ENCODE results near the gene CLPX.
"Not testable (repeated sequence)": the region's sequence is repeated elsewhere in the genome, so short reads cannot be mapped to it uniquely, and the experiment has no call there.

CLPX gene

DNA sequence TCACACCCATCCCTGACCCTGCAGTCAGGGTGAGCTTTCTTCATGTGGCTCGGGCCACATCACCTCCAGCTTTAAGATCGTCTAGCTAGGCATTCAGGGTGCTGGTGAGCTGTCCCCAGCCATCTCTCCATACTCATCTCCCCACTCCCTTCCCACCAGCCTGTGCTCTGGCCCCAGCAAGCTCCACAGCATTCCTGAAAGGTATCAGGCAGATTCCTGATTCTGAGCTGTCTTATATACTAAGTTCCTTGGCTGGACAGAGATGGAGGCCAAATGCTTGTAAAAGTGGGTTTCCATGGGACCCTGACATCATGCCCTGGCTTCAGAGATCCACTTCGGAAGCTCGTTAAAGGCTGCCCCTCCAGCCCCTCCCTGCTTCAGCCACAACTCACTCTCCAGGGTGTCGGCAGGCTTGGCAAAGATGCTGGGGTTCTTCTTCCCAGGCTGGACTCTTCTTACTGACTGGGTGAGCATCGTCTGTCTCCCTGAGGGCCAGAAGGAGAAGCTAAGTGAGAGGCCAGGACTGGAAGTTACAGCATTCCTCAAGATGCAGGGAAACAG lies 22.2 kb upstream of the CLPX start:
- in situ Hi-C loops (cut with MboI; ENCODE audit: low sequenced_read_pairs), result no loop called here

DNA sequence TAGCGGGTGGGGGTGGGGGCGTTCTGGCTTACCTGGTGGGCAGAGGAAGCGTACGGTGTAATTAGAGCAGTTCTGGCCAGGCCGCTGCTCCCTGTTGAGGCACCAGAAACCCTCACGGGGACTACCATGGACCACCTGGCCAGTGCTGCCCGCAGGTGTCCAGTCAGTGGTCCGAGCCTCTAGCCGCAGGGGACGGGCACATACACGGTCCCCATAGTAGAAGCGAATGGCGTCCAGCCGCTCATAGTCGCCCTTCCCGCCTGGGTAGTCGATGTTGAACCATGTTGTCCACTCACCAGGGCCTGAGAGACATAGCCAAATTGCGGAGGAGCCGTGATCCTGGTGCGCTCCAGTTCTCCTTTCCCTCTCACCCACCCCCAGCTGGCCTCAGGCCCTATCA lies 21.6 kb upstream of the CLPX start:
- in situ Hi-C loops (cut with MboI; ENCODE audit: low sequenced_read_pairs), result no loop called here

DNA sequence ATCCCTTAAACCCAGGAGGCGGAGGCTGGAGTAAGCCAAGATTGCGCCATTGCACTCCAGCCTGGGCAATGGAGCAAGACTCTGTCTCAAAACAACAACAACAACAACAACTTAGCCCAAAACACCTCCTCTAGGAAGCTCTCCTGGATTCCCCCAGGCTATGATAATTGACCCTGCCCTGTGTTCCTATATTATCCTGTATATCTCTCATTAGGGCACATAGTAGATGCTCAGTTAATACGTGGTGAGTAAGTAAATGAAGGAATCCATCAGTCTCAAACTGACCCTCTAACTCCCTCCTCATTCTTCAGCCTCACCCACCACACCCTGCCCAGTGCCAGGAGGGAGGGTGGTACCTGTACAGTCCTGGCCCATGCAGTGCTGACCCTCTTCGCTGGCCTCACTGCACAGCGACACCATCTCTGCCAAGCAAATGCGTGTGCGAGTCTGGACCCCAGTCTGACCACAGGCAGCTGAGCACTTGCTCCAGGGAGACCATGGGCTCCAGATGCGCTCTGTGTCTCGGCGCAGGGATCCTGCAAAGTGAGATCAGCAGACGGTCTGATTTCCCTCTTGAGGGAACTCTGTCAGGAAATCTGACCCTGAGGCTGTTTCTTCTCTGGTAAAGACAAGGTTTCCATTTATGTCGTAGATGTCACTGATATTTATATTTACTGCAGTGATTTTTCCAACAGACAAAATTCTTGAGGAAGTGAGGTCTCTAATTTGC lies 20.0 kb upstream of the CLPX start:
- in situ Hi-C loops (cut with MboI; ENCODE audit: low sequenced_read_pairs), result no loop called here

DNA sequence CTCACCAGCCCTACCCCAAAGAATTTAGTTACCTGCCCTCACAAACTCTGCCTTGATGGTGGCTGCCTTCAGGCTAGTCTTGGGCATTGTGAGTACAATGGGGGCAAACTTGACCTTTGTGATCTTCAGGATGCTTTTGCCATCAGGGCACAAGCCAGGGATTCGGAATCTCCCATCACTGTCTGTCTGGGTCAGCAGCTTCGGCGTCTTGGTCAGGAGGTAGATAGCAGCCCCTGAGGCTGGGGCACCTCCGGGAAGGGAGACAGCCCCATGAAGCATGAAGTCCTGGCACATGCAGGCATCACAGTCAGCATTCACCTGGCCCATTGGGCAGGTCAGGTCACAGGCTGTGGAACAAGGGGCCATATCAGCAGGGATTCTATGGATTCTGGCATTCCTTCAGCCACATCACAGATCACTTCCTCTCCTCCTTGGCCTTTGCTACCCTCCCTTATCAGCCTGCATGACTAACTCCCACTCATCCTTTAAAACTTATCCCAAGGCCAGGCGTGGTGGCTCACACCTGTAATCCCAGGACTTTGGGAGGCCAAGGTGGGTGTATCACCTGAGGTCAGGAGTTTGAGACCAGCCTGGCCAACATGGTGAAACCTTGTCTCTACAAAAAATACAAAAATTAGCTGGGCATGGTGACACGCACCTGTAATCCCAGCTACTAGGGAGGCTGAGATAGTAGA lies 19.2 kb upstream of the CLPX start:
- in situ Hi-C loops (cut with MboI; ENCODE audit: low sequenced_read_pairs), result no loop called here

DNA sequence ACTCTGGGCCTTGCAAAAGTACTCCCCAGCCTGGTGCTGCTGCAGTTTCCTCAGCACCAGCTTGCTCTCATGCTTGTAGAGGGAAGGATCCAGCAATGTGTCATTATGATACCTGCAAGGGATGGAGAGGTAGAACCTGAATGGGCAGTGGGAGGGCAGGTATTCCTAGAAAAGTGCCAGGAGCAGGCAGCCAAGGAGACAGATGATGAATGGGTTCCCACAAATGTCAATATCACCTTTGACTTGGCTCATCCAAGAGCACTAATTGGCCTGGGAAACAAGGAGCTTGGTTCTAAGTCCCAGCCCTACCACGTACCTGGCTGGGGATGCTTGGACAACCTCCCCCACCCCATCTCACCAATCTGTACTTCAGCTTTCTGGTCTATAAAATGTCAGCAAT lies 16.8 kb upstream of the CLPX start:
- in situ Hi-C loops (cut with MboI; ENCODE audit: low sequenced_read_pairs), result no loop called here

DNA sequence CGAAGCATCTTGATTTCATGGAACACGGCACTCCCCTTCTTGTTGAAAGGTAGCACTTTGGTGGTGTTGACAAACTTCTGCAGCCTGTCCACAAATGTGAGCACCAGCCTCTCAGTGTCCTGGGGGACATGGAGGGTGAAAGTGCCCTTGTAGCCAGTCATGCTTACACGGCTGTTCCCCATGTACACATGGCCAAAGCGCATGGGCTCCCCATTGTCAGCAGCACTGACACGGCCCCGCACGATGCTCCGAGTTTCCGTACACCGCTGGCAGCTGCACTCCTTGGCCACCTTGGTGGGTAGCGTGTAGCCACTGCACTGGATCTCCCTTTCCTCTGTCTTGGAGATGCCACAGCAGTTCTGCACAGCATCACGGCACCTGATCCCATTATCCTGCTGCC lies 13.4 kb upstream of the CLPX start:
- in situ Hi-C loops (cut with MboI; ENCODE audit: low sequenced_read_pairs), result no loop called here

DNA sequence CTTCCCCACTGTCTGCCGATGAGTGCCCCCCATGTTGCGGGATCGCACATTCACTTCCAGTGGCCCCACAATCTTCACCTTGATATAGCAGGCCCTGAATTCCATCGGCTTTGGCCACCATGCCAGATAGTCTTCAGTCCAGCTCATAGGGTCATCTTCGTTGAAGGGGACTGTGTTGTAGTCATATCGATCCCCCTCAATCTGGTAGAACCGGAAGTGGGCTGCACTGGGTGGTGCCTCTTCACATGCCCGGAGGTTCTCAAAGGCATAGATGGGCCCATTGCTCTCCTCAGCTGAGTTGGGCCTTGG lies 12.1 kb upstream of the CLPX start:
- in situ Hi-C loops (cut with MboI; ENCODE audit: low sequenced_read_pairs), result no loop called here

DNA sequence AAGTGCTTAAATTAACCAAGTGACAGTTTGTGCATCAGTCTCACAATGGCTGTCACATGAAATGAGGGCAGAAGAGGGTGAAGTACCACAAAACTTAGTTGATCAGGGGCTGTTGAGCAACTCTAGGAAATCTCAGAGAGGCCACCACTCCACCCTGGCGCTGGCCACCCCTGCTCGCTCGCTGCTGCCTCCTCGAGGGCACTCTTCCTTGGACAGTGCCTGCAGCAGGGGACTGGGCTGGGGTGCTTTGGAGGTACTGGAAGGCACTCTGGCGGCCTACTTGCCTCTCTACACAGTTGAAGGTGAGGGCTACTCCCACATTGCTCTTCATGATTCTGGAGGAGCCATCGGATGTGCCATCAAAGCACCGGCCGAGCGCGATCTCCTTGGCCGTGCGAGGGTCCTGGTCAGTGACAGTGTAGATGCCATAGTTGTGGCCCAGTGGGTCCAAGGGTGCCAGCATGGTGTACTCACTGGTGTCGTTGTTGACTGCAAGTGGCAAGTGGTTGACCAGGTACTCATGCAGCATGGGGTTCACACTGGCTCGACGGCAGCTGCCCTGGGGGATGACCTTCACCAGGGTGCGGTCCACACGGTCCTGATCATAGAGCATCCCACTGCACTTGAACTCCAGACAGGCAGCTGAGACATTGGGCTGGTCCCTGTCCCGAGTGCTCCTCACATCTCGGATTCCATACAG lies 11.6 kb upstream of the CLPX start:
- in situ Hi-C loops (cut with MboI; ENCODE audit: low sequenced_read_pairs), result no loop called here

DNA sequence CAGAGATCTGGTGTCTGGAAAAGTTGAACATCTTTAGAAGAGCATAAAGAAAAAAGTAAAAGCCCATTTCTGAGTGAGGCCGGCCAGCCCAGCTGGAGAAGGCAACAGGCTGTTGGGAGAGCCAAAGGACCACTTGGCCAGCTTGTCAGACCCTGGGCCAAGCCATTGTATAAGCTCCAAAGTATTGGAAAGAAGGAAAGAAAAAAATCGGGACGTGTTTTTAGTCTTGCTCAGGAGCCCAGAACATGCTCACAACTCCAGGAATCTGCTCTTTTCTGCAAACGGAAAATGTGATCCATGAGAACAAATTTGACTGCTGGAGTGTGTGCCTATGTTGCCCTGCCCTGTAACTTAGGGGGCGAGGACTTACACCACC lies 10.4 kb upstream of the CLPX start:
- in situ Hi-C loops (cut with MboI; ENCODE audit: low sequenced_read_pairs), result no loop called here

DNA sequence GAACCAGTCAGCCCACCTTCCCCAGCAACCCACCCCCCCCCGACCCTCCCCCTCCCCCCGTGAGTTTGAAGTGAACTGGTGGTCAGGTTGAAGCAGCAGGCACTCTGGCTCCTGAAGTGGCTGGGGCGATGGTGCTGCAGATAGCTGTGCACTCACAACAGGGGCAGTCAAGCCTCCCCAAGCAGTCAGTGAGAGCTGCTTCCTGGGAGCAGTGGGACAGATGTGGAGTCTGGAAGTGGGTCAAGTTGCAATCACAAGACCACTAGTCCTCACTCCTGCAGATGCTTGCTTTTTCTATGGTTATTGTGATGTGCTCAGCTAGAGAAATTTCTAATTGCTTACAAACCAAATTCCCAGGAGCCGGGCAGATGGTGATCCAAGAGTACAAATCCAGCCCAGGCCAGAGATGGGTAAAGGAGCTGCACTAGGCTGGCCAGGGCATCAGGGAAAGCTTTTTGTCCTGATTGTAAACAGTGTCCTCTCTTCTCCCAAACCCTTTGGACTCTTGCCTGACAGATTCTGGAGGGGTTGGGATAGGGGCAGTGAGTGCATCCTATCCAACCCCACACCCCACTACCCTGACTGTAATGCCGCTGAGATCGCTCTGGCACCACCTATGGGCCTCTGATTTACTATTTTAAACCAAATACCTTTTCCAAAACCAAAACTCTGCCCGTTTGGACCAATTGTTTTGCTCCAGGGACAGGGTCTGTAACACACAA lies 9.8 kb upstream of the CLPX start:
- in situ Hi-C loops (cut with MboI; ENCODE audit: low sequenced_read_pairs), result no loop called here

DNA sequence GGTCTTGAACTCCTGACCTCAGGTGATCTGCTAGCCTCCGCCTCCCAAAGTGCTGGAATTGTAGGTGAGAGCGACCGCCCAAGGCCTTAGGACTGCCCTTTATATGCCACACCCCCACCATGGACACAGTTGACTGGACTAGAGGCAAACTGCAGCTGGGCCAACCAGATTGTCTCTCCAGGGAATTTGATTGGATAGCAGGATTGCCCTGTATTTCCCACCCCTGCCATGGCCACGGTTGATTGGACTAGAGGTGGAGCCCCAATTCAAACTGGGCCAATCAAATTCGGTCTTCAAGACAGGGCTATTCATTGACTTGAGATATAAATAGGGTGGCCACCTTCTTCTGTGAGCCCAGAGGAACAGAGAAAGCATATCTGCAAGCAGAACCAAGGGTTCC lies 6.9 kb upstream of the CLPX start:
- in situ Hi-C loops (cut with MboI; ENCODE audit: low sequenced_read_pairs), result no loop called here

DNA sequence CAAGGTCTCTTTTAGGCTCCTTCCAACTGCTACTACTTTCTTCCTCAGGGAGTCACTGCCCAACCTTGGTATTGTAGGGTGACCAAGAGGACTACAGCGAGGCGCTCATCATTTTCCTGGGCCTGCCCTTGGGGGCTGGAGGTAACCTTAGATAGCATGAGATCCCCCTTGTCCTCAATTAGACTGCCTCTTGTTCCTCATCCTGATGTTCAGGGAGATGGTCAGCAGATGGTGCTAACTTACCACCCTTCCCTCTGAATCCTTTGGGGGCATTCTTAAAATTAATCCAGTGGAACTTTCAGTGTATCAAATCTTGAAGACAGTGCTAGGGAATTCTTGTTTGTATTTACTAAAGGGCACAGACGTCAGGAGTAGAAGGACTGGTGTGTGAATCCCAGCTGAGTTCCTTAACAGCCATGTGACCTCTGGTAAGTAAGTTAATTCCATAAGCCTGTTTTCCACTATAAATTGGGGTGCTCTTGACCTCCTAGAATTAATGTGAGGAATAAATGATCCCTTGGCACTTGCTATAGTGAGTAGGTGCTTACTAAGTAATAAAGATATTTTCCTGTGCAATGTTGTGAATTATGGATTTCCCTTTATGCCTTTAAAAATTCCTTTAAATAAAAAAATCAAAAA lies 4.1 kb upstream of the CLPX start:
- in situ Hi-C loops (cut with MboI; ENCODE audit: low sequenced_read_pairs), result no loop called here

DNA sequence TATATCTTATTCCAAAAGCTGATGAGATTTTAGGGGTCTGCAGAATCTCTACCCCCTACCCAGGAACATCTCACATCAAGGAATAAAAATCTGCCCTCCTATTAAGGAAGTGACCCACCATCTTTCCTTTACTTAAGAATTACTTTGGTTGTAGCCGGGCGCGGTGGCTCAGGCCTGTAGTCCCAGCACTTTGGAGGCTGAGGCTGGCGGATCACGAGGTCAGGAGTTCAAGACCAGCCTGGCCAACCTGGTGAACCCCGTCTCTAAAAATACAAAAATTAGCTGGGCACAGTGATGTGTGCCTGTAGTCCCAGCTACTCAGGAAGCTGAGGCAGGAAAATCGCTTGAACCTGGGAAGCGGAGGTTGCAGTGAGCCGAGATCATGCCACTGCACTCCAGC lies 3.3 kb upstream of the CLPX start:
- in situ Hi-C loops (cut with MboI; ENCODE audit: low sequenced_read_pairs), result not testable (repeated sequence)

DNA sequence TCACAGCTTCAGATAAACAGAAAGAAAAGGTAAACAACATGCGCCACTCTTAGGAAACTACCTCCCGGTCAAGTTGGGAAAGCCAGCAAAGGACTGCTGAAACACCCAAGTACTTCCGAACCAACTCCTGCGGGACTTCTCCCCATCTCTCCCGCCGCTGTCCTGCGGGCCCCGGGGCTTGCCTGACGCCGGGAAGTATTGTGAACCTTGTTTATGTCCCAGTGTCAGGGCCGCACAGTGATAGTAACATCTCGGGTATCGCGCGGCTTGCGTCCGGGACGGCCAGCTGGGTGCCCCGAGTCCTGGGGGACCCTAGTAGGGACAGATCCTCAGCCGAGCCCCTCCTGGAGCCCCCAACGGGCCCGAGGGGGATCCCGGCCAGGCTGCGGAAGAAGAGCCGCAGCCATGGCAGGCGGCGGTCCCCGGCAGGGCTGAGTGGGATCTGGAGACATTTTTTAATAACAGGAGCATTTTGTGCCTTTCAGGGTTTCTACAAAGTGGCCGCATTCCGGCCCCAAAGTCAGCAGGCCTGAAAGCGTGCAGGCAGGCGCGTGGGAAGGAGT lies 756 bp downstream of the CLPX start:
- in situ Hi-C loops (cut with MboI; ENCODE audit: low sequenced_read_pairs), result no loop called here

DNA sequence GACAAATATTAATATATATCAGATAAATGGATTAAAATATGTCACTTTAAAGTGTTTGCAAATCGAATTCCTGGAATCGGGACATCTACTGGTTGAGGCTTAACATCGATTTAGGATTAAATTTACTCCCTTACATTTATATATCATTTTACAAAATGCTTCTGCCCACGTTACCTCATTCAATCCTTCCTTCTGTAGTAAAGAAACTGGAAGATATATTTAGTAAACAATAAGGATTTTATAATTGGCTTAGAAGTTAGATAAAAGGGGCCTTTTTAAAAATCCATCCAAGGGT lies 1.3 kb downstream of the CLPX start:
- in situ Hi-C loops (cut with MboI; ENCODE audit: low sequenced_read_pairs), result no loop called here

DNA sequence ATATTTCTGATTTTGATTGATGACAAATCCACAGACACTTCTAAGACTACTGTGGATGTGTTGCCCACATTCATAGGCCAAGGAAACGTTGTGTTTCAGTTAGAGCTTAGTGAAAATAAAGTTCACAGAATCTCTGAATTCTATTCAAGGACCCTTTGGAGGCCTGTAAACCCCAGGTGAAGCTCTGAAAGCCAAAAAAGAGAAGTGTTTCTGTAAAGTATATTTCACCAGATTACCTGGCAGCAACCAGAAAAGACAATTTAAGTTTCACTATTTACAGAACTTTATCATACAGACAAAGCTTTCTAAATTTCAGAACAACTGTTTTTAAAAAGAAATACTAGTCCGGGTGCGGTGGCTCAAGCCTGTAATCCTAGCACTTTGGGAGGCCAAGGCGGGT lies 2.6 kb downstream of the CLPX start:
- in situ Hi-C loops (cut with MboI; ENCODE audit: low sequenced_read_pairs), result no loop called here

DNA sequence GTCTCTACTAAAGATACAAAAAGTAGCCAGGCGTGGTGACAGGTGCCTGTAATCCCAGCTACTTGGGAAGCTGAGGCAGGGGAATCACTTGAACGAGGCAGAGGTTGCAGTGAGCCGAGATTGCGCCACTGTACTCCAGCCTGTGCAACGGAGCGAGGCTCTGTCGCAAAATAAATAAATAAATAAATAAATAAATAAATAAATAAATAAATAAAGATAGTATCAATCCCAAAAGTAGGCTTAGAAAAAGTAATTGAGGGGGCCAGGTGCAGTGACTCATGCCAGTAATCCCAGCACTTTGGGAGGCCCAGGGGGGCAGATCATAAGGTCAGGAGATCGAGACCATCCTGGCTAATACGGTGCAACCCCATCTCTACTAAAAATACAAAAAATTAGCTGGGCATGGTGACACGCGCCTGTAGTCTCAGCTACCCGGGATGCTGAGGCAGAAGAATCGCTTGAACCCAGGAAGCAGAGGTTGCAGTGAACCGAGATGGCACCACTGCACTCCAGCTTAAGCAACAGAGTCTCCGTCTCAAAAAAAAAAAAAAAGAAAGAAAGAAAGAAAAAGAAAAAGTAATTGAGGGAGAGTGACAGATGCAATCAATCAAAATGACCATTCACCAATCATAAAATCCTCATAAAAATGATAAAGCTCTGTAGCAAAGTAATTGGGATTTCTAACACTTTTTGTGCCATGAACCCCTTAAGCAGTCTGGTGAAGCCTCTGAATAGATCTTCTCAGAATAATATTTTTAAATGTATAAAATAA lies 3.4 kb downstream of the CLPX start:
- in situ Hi-C loops (cut with MboI; ENCODE audit: low sequenced_read_pairs), result not testable (repeated sequence)

DNA sequence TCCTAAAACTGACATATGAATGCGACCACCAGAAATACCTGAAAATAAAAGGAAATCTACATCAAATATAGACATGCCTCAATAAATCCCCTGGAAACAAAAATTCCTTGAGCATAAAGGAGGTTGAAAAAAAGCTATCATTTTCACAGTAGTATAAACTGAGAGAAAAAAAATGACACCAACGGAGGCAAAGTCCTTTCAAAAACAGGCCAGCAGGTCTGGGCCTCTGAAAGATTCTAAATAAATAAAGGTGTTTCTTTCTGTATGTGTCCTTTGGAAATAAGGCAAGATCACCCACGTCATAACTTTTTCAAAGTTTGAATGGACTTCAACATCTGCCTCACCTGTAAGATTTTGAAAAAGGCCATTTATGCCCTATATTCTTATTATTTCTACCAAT lies 5.0 kb downstream of the CLPX start:
- in situ Hi-C loops (cut with MboI; ENCODE audit: low sequenced_read_pairs), result no loop called here

DNA sequence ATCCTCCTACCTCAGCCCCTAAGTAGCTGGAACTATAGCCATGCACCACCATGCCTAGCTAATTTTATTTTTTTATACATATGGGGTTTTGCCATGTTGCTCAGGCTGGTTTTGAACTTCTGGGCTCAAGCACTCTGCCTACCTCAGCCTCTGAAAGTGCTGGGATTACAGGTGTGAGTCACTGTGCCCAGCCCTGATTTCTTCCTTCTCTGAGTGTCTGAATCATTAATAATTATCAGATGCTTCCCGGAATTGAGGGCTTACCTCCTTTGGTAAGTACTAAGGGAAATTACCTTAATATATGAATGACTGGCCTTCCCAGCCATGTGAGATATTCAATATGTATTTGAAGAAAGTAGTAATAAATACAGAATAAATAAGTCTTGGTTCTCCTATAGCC lies 7.2 kb downstream of the CLPX start:
- in situ Hi-C loops (cut with MboI; ENCODE audit: low sequenced_read_pairs), result no loop called here

DNA sequence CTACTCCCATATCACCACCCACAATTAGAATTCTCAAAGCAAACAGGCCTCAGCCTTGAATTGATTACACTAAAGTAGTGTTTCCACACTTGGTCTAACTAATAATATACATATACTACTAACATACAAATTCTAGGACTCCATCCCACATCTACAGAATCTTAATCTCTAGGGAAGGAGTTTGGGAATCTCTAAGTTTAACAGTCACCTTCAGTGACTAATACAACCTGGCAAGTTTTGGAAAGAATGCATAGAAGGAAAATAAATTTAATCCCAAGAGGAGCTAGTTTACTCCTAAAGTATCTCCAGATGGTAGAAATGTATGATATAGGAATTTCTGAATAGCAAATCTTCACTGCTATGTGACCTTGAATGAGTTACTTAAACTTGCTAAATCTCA lies 9.1 kb downstream of the CLPX start:
- in situ Hi-C loops (cut with MboI; ENCODE audit: low sequenced_read_pairs), result no loop called here
